ENCODE measurements around the gene HOXA2. TPM values are rescaled to one million over a fixed set of nuclear protein-coding genes. Genes with fewer than 3 reads are reported as not detected.

The HOXA2 gene
- total and polyA plus RNA-seq, 3 experiments from 2014 or later = not detected

GRCh38 chr7:27124902-27125689 is 22.6 kb upstream of the HOXA2 start:
- no peaks in the 10 kb centered on the region for H3K9me3 Mint-ChIP-seq
- no peak overlapping the region for H3K27ac Mint-ChIP-seq
- peaks cover 5% of the 10 kb centered on the region for H3K27me3 ChIP-seq (ENCODE audit: insufficient read depth, low read length, poor library complexity, severe bottlenecking)
- POLR2A ChIA-PET = no interaction called here
- no peaks in the 10 kb centered on the region for H3K36me3 ChIP-seq (ENCODE audit: insufficient read depth, low read length)
- H3K4me1 Mint-ChIP-seq = no peaks in the 10 kb centered on the region
- CTCF ChIA-PET = no interaction called here
- no peak for DNase-seq
- peaks cover 30 to 59% of the 10 kb centered on the region in 2 donors for H3K27me3 Mint-ChIP-seq
- H3K4me1 ChIP-seq (ENCODE audit: insufficient read depth, low read length) = no peaks in the 10 kb centered on the region
- H3K4me3 ChIP-seq (ENCODE audit: low read length) = no peak overlapping the region
- no peaks in the 10 kb centered on the region for H3K36me3 Mint-ChIP-seq
- no peak overlapping the region for H3K27ac ChIP-seq (ENCODE audit: low read depth, low read length)
- peak overlapping the region in 1 of 7 donors; percentile 13 for H3K4me3 Mint-ChIP-seq
- H3K9me3 ChIP-seq (ENCODE audit: low read length) = no peaks in the 10 kb centered on the region

GRCh38 chr7:27124096-27124901 is 21.8 kb upstream of the HOXA2 start:
- ChIA-PET CTCF (no interaction called here), POLR2A (no interaction called here)
- peak overlapping the region in 1 of 7 donors; percentile 13 for H3K4me3 Mint-ChIP-seq
- H3K36me3 Mint-ChIP-seq = no peaks in the 10 kb centered on the region
- Histone ChIP-seq H3K4me3 (ENCODE audit: low read length) (no peak overlapping the region), H3K36me3 (ENCODE audit: insufficient read depth, low read length) (no peaks in the 10 kb centered on the region), H3K9me3 (ENCODE audit: low read length) (no peaks in the 10 kb centered on the region), H3K27ac (ENCODE audit: low read depth, low read length) (no peak overlapping the region), H3K4me1 (ENCODE audit: insufficient read depth, low read length) (no peaks in the 10 kb centered on the region), H3K27me3 (ENCODE audit: insufficient read depth, low read length, poor library complexity, severe bottlenecking) (peaks cover 5% of the 10 kb centered on the region)
- no peaks in the 10 kb centered on the region for H3K9me3 Mint-ChIP-seq
- H3K27me3 Mint-ChIP-seq = peaks cover 30 to 58% of the 10 kb centered on the region in 2 donors
- H3K4me1 Mint-ChIP-seq = no peaks in the 10 kb centered on the region
- no peak for DNase-seq
- H3K27ac Mint-ChIP-seq = no peak overlapping the region

GRCh38 chr7:27123477-27124053 is 21.1 kb upstream of the HOXA2 start:
- Histone ChIP-seq H3K36me3 (ENCODE audit: insufficient read depth, low read length) (no peaks in the 10 kb centered on the region), H3K27me3 (ENCODE audit: insufficient read depth, low read length, poor library complexity, severe bottlenecking) (peaks cover 5% of the 10 kb centered on the region), H3K9me3 (ENCODE audit: low read length) (no peaks in the 10 kb centered on the region), H3K27ac (ENCODE audit: low read depth, low read length) (no peak overlapping the region), H3K4me3 (ENCODE audit: low read length) (no peak overlapping the region), H3K4me1 (ENCODE audit: insufficient read depth, low read length) (no peaks in the 10 kb centered on the region)
- DNase-seq = no peak
- H3K9me3 Mint-ChIP-seq = no peaks in the 10 kb centered on the region
- H3K4me3 Mint-ChIP-seq = no peak overlapping the region
- ChIA-PET POLR2A (no interaction called here), CTCF (no interaction called here)
- no peaks in the 10 kb centered on the region for H3K36me3 Mint-ChIP-seq
- peaks cover 26 to 53% of the 10 kb centered on the region in 2 donors for H3K27me3 Mint-ChIP-seq
- no peak overlapping the region for H3K27ac Mint-ChIP-seq
- H3K4me1 Mint-ChIP-seq = no peaks in the 10 kb centered on the region

GRCh38 chr7:27123007-27123476 is 20.6 kb upstream of the HOXA2 start:
- CTCF ChIA-PET = no interaction called here

GRCh38 chr7:27122077-27122910 is 19.8 kb upstream of the HOXA2 start:
- H3K27ac Mint-ChIP-seq = no peak overlapping the region
- H3K4me1 Mint-ChIP-seq = no peaks in the 10 kb centered on the region
- peaks cover 5% of the 10 kb centered on the region for H3K27me3 ChIP-seq (ENCODE audit: insufficient read depth, low read length, poor library complexity, severe bottlenecking)
- no peaks in the 10 kb centered on the region for H3K36me3 ChIP-seq (ENCODE audit: insufficient read depth, low read length)
- CTCF ChIA-PET = no interaction called here
- H3K4me1 ChIP-seq (ENCODE audit: insufficient read depth, low read length) = no peaks in the 10 kb centered on the region
- no peak overlapping the region for H3K27ac ChIP-seq (ENCODE audit: low read depth, low read length)
- no peaks in the 10 kb centered on the region for H3K36me3 Mint-ChIP-seq
- peaks cover 21 to 49% of the 10 kb centered on the region in 2 donors for H3K27me3 Mint-ChIP-seq
- no peaks in the 10 kb centered on the region for H3K9me3 Mint-ChIP-seq
- H3K9me3 ChIP-seq (ENCODE audit: low read length) = no peaks in the 10 kb centered on the region
- H3K4me3 Mint-ChIP-seq = no peak overlapping the region
- POLR2A ChIA-PET = no interaction called here
- DNase-seq = no peak
- no peak overlapping the region for H3K4me3 ChIP-seq (ENCODE audit: low read length)

More at GRCh38 chr7:27123007-27123476, 20.6 kb upstream of the HOXA2 start:
- no peaks in the 10 kb centered on the region for H3K36me3 Mint-ChIP-seq
- Histone ChIP-seq H3K27me3 (ENCODE audit: insufficient read depth, low read length, poor library complexity, severe bottlenecking) (peaks cover 5% of the 10 kb centered on the region), H3K27ac (ENCODE audit: low read depth, low read length) (no peak overlapping the region), H3K4me1 (ENCODE audit: insufficient read depth, low read length) (no peaks in the 10 kb centered on the region), H3K4me3 (ENCODE audit: low read length) (no peak overlapping the region), H3K9me3 (ENCODE audit: low read length) (no peaks in the 10 kb centered on the region), H3K36me3 (ENCODE audit: insufficient read depth, low read length) (no peaks in the 10 kb centered on the region)
- no peaks in the 10 kb centered on the region for H3K4me1 Mint-ChIP-seq
- peaks cover 25 to 53% of the 10 kb centered on the region in 2 donors for H3K27me3 Mint-ChIP-seq
- DNase-seq = no peak
- H3K27ac Mint-ChIP-seq = no peak overlapping the region
- no peak overlapping the region for H3K4me3 Mint-ChIP-seq
- no peaks in the 10 kb centered on the region for H3K9me3 Mint-ChIP-seq
- POLR2A ChIA-PET = no interaction called here

- Mint-ChIP-seq H3K9me3 (no peaks in the 10 kb centered on the region), H3K4me1 (no peaks in the 10 kb centered on the region), H3K4me3 (no peak overlapping the region), H3K36me3 (no peaks in the 10 kb centered on the region), H3K27me3 (peaks cover 19 to 42% of the 10 kb centered on the region in 2 donors), H3K27ac (no peak overlapping the region)
- ChIA-PET POLR2A (no interaction called here), CTCF (no interaction called here)
- Histone ChIP-seq H3K27me3 (ENCODE audit: insufficient read depth, low read length, poor library complexity, severe bottlenecking) (peaks cover 5% of the 10 kb centered on the region), H3K9me3 (ENCODE audit: low read length) (no peaks in the 10 kb centered on the region), H3K4me3 (ENCODE audit: low read length) (no peak overlapping the region), H3K36me3 (ENCODE audit: insufficient read depth, low read length) (no peaks in the 10 kb centered on the region), H3K27ac (ENCODE audit: low read depth, low read length) (no peak overlapping the region), H3K4me1 (ENCODE audit: insufficient read depth, low read length) (no peaks in the 10 kb centered on the region)
- DNase-seq = no peak
These were observed 19.2 kb upstream of the HOXA2 start for GRCh38 chr7:27121684-27122076.

GRCh38 chr7:27119412-27119911 is 17.0 kb upstream of the HOXA2 start:
- H3K4me1 ChIP-seq (ENCODE audit: insufficient read depth, low read length) = no peaks in the 10 kb centered on the region
- no peaks in the 10 kb centered on the region for H3K36me3 ChIP-seq (ENCODE audit: insufficient read depth, low read length)
- no peak overlapping the region for H3K4me3 ChIP-seq (ENCODE audit: low read length)
- H3K27me3 Mint-ChIP-seq = peaks cover 9 to 22% of the 10 kb centered on the region in 2 donors
- H3K4me3 Mint-ChIP-seq = no peak overlapping the region
- H3K27ac Mint-ChIP-seq = no peak overlapping the region
- H3K9me3 ChIP-seq (ENCODE audit: low read length) = no peaks in the 10 kb centered on the region
- H3K27me3 ChIP-seq (ENCODE audit: insufficient read depth, low read length, poor library complexity, severe bottlenecking) = no peaks in the 10 kb centered on the region
- H3K9me3 Mint-ChIP-seq = no peaks in the 10 kb centered on the region
- no peak overlapping the region for H3K27ac ChIP-seq (ENCODE audit: low read depth, low read length)
- no peaks in the 10 kb centered on the region for H3K4me1 Mint-ChIP-seq
- CTCF ChIA-PET = no interaction called here
- no peaks in the 10 kb centered on the region for H3K36me3 Mint-ChIP-seq
- POLR2A ChIA-PET = no interaction called here
- DNase-seq = no peak

Data from CD8-positive, alpha-beta memory T cell (primary cell).